DND-41 (cell line): ENCODE data around the gene RBMS1.

Experiments
- CTCF ChIP-seq: IDR thresholded peaks from 2 replicates; pipeline ENCODE4 v1.5.1; 2012; ENCODE audit warnings: borderline replicate concordance, low read length, moderate library complexity, mild to moderate bottlenecking; ENCODE audit not compliant: poor library complexity, severe bottlenecking; ENCODE audit errors: extremely low read depth
- EZH2 ChIP-seq: IDR thresholded peaks from 3 replicates; pipeline ENCODE4 v1.6.1; 2012; ENCODE audit warnings: borderline replicate concordance, low read depth, mild to moderate bottlenecking, moderate library complexity, low read length, inconsistent platforms; ENCODE audit not compliant: severe bottlenecking

GRCh38 chr2:160509016-160509415 is 15.4 kb upstream of the RBMS1 start:
- no peak for TF ChIP-seq EZH2
- TF ChIP-seq CTCF: no peak
